HG03571 (cell line): Measurements from ENCODE around the gene INTS11.
"Not testable (repeated sequence)": the region's sequence is repeated elsewhere in the genome, so short reads cannot be mapped to it uniquely, and the experiment has no call there.

Experiments
- ATAC-seq: cut with Tn5 transposase; IDR thresholded peaks from one replicate; pipeline ENCODE4 v1.9.1; 2021; ENCODE audit not compliant: unreplicated experiment

The INTS11 gene

GRCh38 chr1:1331068-1331965, 6.9 kb upstream of the INTS11 start, which contains the start of gene TAS1R3:
Gene TAS1R3, plus strand, starts transcription at chr1:1331280. Its CDS starts 66 bp downstream, at chr1:1331346.
- no peak for ATAC-seq

- no peak for ATAC-seq
Measured at GRCh38 chr1:1330366-1331067, 6.1 kb upstream of the INTS11 start.

- no peak for ATAC-seq
Measured at GRCh38 chr1:1329304-1330210, 5.1 kb upstream of the INTS11 start.

- ATAC-seq, result no peak
Measured at GRCh38 chr1:1328254-1328653, 3.8 kb upstream of the INTS11 start.

GRCh38 chr1:1327291-1327690, 2.8 kb upstream of the INTS11 start:
- ATAC-seq, result no peak

- no peak for ATAC-seq
Measured at GRCh38 chr1:1326075-1326605, 1.7 kb upstream of the INTS11 start.

- ATAC-seq, result no peak
Measured at GRCh38 chr1:1325288-1326074, 1.0 kb upstream of the INTS11 start.

- ATAC-seq, result peak; percentile 15
Measured at GRCh38 chr1:1324084-1324523, 356 bp downstream of the INTS11 start.

- no peak for ATAC-seq
Measured at GRCh38 chr1:1322952-1323351, 1.5 kb downstream of the INTS11 start.

GRCh38 chr1:1322418-1322817, 2.0 kb downstream of the INTS11 start:
- ATAC-seq, result no peak

GRCh38 chr1:1321477-1321876, 3.0 kb downstream of the INTS11 start:
- no peak for ATAC-seq

GRCh38 chr1:1320666-1321448, 3.6 kb downstream of the INTS11 start:
- no peak for ATAC-seq

- no peak for ATAC-seq
Measured at GRCh38 chr1:1319646-1319941, 4.9 kb downstream of the INTS11 start.

GRCh38 chr1:1318777-1319645, 5.4 kb downstream of the INTS11 start:
- no peak for ATAC-seq

GRCh38 chr1:1318131-1318652, 6.3 kb downstream of the INTS11 start:
- no peak for ATAC-seq

GRCh38 chr1:1317420-1317819, 7.0 kb downstream of the INTS11 start:
- no peak for ATAC-seq

- ATAC-seq, result not testable (repeated sequence)
Measured at GRCh38 chr1:1316199-1316598, 8.3 kb downstream of the INTS11 start.

- ATAC-seq, result no peak
Measured at GRCh38 chr1:1315435-1315954, 9.0 kb downstream of the INTS11 start.
